Effector CD4-positive, alpha-beta T cell (primary cell): ENCODE results near the gene BRD3OS.

Experiments used
- DNase-seq: peaks from one replicate; pipeline ENCODE4 v3.0.0-alpha.2; 2020

BRD3OS gene

GRCh38 chr9:133989625-133990365 lies 35.5 kb upstream of the BRD3OS start:
- no peak for DNase-seq

DNA sequence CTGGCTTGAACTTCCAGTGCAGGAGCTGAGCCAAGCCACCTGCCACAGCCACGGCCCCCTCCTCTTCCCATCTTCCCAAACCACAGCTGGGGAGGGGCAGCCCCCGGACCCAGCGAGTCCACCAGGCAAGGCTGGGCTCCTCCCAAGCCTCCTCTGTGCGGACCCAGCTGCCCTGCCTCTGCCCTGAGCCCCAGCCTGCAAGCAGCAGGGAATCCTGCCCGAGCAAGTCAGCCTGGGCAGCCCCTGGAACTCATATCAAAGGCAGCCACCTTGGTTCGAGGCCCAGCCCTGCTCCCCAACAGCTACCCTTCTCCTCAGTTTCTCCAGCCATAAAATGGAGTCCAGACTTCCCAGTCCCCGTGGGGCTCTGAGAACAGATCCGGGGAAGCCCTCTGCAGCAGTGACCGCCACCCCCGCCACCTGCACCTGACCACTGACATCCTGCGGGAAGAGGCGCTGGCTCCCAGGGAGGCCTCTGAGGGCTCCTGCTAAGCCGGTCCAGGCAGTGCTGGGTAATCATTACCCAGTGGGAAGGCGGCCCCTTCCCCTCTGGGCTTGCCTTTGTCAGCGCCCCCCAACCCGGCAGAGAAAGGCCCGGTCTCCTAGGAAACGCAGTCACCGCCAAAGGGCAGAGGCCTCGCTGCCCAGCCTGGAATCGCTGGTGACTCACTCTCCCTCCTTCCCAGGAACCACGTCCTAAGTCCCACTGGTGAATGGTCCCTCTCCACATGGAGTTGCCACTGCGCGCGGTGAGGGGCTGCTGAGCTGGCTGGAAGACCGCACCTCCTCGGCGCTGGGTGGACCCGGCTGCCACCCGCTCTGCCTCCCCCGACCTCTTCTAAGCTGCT lies 34.7 kb upstream of the BRD3OS start:
- DNase-seq: no peak

DNA sequence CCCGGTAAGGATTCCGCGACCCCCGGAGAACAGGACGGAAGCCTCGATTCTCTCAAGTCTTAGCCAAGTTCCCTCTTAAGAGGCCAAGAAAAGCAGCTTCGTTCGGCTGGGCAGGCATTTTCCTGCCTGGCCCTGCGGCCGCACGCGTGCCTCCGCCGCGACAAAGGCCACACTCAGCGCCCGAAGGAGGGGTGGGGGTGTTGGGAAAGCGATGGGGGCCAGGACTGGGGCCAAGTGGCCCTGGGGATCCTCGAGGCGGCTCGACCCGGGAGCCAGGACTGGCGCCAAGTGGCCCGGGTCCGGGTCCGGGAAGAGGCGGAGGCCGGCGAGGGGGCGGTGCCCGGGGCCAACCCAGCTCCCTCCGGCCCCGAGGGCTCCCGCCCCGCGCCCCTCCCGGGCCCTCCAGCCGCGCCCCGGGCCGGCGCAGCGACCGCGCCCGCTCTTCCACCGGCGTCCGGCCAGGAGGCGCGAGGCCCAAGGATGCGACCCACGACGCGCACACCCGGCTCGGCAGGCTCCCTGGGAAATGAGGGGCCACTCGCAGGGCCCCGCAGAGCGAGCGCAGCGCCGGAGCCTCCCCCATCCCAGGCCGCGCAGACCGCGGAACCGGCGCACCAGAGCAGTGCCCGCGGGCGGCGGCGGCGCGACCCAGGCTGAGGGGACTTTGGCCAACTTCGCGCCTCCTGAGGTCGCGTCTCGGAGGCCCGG lies 33.9 kb upstream of the BRD3OS start:
- no peak for DNase-seq

- DNase-seq: peak; percentile 20
Measured at GRCh38 chr9:133991964-133992779, 33.1 kb upstream of the BRD3OS start, which contains the start of gene VAV2. Gene VAV2 (minus strand): TSS chr9:133992324. CDS start chr9:133992278, 46 bp downstream.

DNA sequence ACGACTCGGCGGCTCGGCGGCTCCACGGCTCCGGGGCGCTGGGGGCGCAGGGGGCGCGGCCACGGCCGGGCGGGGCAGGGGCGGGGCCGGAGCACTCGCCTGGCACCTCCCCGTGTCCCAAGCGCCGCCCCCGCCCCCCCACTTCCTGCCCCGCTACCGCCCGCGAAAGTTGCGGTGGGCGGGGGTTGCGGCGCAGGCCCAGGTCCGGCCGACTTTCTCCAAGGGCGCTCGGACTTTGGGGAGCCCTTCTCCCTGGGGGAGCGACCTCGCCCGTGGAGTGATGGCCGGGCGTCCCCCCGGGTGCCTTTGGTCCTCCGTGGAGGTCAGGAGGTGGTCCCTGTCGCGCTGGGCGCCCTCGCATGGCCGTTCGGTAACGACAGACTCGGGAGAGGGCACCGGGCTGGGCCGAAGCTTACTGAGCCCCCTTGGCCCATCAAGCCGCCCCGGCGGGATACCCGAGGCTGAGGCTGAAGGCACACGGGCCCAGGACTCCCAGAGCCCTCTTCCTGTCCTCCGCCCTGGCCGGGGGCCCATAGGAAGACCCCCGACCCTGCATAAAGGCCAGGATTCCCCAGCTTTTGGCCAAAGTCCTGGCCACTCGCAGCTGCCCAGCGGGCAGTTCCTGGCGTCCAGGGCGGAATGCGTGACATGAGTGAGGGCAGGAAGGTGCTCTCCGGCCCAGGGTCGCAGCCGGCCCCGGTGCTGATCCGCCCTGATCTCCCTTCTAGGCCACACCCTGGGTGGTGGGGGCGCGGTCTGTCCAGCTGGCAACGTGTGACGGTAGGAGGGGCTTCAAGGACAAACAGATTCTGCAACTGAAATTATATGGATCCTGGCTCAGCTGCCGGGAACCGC lies 32.3 kb upstream of the BRD3OS start:
- DNase-seq: peak; percentile 60

GRCh38 chr9:133993635-133994253 lies 31.5 kb upstream of the BRD3OS start:
- no peak for DNase-seq

GRCh38 chr9:133994353-133995011 lies 30.8 kb upstream of the BRD3OS start:
- peak; percentile 69 for DNase-seq

- no peak for DNase-seq
Measured at GRCh38 chr9:133995012-133995896, 30.0 kb upstream of the BRD3OS start.

DNA sequence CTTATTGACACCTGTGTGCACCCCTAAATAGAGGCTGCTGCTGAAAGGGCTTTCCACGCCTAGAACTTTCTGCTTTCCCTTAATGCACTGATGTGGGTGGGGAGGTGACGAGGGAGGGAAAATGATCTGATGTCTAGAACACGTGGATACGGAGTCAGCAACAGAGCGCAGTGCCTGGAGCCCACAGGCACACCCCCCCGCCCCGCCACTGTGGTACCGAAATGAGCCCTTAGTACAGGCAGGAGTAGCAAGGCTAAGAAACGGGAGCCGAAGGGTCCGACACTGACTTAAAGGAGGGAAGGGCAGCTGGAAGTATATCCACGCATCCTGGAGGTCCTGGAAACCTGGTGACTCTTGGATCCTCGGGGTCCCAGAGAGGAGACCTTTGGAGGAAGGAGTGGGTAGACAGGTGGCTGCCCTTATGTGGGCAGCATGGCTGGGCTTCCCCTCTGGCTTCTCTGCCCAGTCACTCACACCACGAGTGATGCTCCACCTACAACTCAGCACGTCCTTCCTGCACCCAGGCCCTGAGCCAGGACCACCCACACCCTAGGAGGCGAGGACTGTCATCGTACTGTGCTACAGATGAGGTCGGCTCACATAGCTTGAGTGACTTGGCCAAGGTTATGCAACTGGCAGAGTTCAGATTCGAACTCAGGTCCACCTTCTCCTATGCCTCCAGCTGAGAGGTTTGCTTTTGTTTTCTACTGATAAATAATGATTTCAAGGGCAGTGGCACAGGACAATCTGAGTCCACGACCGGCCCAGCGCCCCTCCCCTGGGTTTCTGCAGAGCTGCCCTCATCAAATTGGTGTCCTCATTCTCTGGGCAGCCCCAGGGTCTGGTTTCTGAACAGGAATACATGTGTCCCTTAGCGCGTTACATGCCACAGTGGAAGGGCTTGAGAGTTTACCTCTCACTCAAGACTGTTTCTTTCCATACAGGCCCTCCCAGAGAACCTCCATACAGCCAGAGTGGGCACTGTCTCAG lies 28.5 kb upstream of the BRD3OS start:
- no peak for DNase-seq

DNA sequence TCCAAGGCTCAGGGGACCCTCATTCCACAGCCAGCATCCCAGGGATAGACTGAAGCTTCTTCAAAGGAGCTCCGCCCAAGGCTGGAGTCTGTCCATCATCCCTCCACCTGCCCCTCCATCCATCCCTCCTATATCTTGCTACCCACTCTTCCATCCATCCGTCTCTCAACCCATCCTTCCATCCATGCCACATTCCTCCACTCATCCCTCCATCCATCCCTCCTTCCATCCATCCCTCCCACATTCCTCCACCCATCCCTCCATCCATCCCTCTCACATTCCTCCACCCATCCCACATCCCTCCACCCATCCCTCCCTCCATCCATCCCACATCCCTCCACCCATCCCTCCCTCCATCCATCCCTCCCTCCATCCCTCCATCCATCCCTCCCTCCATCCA lies 27.7 kb upstream of the BRD3OS start:
- no peak for DNase-seq

DNA sequence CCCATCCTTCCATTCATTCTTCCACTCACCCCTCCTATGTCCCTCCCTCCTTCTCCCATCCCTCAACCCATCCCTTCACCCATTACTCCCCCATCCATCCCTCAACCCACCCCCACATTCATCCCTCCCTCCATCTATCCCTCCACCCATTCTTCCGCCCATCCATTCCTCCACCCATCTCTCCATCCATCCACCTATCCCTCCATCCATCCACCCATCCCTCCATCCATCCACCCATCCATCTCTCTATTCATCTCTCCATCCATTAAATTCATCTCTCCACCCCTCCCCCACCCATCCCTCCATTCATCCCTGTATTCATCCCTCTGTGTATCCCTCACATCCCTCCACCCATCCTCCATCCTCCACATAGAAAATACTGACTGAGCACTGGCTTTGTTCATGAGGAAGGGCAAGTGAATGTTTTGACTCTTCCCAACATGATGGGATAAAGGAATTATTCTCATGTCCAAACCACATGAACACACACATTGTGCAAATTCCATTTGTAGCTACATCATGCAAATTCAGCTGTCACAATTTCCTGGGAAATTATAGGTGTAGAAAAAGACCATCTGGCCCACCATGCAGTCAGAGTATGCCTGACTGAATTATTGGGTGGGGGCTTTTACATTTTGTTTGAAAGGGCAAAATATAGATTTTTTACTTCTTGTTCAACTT lies 26.2 kb upstream of the BRD3OS start:
- DNase-seq: no peak

GRCh38 chr9:133999851-134000265 lies 25.4 kb upstream of the BRD3OS start:
- DNase-seq: no peak

GRCh38 chr9:134002796-134003195 lies 22.5 kb upstream of the BRD3OS start:
- DNase-seq: no peak

- DNase-seq: no peak
Measured at GRCh38 chr9:134003237-134003636, 22.0 kb upstream of the BRD3OS start.

DNA sequence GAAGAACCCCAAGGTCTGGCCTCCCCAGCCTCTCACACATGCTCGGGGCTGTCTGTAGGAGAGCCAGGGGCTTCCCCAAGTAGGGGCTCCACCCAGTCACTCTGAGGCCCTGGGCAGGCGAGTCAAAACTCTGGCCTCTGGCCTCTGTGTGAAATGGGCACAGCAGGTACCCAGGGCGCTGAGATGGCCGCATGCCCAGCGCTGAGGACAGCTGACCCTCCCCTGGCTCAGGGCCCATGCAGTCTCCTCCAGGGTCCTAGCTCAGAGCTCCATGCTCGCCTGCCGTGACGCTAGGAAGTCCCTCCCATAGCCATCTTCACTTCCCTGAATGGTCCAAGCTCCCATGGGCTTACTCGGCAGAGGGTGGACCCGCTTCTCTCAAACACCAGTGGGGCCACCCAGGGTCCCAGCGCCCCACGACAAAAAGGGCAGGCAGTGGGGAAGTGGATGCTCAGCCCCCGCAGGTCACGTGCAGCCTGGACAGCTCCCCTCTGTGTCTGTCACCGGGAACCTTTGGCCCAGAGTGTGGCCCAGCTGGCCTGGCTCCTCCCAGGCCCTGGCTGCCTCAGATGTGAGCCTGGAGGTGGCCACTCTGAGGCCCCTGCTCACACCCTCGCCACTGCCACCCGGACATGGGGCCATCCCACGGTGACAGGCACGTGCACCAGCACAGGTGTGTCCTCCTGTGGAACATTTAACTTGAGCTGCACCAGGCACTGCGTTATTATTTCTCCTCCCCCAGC lies 21.0 kb upstream of the BRD3OS start:
- no peak for DNase-seq

GRCh38 chr9:134004881-134005280 lies 20.4 kb upstream of the BRD3OS start:
- no peak for DNase-seq

DNA sequence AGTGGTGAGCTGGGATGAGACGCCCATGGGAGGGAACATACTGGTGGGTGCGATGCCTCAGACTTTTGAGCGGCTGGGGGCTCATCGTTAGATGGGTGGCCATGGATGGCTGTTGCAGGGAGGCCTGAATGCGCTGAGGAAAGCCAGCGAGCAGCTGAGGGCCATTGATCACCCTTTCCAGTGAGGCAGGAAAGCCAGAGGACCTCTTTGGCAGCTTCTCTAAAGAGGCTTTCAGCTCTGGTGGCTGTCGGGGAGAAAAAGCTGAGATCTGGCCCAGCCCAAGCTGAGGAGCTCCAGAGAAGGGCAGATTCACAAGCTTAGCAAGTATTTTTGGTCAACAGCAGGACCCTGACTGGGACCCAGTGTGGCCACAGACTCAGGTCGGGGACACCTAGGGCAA lies 19.9 kb upstream of the BRD3OS start:
- DNase-seq: no peak
